CD4-positive, alpha-beta T cell treated with Interleukin-6 at 100 ng/mL for 8 hours (primary cell): Measurements from ENCODE around the gene PRDM10.
"Not testable (repeated sequence)": the region's sequence is repeated elsewhere in the genome, so short reads cannot be mapped to it uniquely, and the experiment has no call there.

Source experiments
- DNase-seq: peaks from one replicate; pipeline ENCODE4 v3.0.0-alpha.2; 2020; ENCODE audit warnings: mixed read lengths, low spot score

Gene PRDM10, protein sequence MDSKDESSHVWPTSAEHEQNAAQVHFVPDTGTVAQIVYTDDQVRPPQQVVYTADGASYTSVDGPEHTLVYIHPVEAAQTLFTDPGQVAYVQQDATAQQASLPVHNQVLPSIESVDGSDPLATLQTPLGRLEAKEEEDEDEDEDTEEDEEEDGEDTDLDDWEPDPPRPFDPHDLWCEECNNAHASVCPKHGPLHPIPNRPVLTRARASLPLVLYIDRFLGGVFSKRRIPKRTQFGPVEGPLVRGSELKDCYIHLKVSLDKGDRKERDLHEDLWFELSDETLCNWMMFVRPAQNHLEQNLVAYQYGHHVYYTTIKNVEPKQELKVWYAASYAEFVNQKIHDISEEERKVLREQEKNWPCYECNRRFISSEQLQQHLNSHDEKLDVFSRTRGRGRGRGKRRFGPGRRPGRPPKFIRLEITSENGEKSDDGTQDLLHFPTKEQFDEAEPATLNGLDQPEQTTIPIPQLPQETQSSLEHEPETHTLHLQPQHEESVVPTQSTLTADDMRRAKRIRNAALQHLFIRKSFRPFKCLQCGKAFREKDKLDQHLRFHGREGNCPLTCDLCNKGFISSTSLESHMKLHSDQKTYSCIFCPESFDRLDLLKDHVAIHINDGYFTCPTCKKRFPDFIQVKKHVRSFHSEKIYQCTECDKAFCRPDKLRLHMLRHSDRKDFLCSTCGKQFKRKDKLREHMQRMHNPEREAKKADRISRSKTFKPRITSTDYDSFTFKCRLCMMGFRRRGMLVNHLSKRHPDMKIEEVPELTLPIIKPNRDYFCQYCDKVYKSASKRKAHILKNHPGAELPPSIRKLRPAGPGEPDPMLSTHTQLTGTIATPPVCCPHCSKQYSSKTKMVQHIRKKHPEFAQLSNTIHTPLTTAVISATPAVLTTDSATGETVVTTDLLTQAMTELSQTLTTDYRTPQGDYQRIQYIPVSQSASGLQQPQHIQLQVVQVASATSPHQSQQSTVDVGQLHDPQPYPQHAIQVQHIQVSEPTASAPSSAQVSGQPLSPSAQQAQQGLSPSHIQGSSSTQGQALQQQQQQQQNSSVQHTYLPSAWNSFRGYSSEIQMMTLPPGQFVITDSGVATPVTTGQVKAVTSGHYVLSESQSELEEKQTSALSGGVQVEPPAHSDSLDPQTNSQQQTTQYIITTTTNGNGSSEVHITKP

DNA sequence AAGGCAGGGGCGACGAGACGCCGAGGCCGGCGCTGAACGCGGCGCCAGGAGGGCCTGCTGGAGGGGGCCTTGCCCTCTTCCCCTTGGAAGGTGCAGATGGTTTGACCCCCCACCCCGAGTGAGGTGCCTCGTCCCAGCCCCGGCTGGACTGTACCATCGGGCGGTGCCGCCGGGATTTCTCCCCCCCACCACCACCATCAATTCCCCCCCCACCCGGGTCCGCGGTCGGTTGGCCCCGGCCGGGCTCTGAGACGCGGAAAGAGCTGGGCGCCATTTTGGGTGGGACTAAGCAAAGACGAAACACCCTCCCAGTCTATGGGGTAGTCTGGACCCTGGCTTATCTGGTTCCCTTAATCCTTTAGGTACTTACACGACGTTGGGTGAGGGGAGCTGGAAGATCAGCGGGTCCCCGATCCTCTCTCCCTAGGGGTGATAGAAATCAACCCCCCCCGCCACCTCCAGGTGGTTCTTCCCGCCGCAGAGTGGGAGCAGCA, at the start of gene PRDM10:
Gene PRDM10 (minus strand): TSS at position 484 of the 494 bp plus-strand sequence. CDS start 41,871 bp downstream, outside the sequence.
- DNase-seq: peak; percentile 91

DNA sequence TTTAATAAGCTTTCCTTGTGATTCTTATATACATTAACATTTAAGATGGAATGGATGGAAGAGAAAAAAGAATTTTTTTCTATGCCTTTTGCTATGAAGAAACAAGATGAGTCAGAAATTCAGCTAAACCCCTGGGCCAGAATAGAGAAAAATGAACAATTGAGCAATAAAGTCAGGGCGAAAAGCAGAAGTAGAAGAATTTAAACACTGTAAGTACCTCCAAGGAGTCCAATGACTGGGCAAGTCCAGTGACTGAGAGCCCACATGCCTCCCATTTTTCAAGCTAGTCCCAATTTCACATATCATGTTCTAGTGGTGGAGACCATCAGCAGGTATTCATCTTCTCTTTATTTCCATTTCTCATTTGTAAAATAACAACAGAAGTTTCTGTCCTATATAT, 48.4 kb upstream of the PRDM10 start:
- no peak for DNase-seq

DNA sequence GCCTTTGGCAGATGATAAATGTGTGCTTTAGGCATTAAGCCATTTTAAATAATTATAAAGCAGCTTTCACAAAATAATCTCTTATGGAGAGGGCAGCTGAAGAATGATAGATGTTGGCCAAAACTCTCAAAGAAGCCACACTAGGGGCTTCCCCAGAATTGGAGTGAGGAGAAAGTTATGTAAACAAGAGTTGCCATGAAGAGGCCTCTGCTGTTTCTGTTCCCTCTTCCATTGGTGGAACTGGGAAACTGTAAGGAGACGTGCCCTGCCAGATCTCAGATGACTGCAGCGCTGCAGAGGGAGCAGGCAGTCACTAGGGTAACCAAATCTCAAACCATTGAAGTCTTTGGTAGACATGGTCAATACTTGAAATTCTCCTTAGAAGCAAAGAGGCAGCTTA, 47.6 kb upstream of the PRDM10 start:
- no peak for DNase-seq

DNA sequence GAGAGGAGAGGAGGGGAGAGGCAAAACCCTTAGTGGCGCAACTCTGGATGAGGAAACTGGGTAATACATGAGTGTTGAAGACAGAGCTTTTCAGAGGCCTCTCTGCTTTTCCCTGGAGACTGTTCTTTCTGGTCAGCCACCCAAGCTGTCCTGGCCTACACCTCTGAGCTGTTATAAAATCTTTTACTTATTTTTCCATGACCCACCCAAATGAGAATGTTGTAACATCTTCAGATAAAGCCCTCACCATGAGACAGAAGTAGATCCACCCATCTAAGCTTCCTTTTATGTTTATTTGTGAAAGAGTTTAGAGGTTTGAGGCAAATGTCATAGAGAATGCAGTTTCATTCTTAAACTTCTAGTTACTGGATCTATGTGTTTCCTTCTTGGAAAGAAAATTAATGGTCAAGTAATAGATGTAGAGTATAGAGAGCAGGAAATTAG, 46.7 kb upstream of the PRDM10 start:
- no peak for DNase-seq

DNA sequence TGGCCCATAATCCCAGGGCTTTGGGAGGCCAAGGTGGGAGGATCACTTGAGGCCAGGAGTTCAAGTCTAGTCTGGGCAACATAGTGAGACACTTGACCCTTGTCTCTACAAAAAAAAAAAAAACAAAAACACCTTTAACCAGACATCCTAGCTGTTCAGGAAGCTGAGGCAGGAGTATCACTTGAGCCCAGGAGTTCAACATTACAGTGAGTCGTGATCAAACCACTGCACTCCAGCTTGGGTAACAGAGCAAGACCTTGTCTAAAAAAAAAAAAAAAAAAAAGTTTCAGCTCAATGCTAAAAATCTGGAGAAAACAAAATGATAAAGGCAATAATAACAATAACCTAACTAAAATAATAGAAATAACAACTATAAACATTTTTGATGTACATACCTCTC, 44.5 kb upstream of the PRDM10 start:
- DNase-seq: no peak

DNA sequence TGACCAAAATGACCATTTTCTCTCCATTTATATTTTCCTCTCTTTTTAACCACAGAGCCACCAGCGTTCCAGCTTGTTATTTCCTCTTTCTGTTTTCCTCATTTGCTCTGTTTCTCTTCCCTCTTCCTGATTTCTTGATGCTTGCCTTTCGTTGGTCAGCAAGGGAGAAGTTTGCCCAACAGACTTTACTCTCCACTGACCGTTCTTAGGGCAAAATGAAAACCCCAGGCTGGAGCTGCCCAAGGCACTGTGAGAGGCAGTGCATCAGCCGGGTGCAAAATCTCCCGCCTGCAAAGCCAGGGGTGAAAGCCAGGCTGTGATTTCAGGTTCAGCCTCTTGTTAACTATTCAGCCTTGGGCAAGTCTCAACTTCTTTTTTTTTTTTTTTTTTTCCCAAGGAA, 40.9 kb upstream of the PRDM10 start:
- no peak for DNase-seq

DNA sequence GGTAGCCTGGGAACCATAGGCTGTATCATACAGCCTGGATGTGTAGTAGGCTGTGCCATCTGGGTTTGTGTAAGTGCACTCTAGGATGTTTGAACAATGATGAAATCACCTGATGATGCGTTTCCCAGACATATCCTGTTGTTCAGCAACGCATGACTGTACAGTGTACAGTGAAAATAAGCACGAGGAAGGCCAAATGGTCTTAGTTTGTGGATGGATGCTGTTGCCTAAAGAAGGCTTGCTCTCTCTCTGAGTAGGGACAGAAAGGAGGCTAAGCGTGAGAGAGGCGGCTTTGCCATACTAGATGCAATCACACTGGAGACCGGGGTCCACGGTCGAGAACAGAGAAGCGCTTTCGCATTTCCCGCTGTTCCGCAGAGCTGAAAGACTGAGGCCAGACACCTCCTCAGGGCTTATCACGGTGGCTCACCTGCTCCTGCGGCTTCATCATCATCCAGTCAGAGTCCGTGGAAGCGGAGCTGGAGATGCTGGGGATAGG, 39.5 kb upstream of the PRDM10 start:
- DNase-seq: no peak

DNA sequence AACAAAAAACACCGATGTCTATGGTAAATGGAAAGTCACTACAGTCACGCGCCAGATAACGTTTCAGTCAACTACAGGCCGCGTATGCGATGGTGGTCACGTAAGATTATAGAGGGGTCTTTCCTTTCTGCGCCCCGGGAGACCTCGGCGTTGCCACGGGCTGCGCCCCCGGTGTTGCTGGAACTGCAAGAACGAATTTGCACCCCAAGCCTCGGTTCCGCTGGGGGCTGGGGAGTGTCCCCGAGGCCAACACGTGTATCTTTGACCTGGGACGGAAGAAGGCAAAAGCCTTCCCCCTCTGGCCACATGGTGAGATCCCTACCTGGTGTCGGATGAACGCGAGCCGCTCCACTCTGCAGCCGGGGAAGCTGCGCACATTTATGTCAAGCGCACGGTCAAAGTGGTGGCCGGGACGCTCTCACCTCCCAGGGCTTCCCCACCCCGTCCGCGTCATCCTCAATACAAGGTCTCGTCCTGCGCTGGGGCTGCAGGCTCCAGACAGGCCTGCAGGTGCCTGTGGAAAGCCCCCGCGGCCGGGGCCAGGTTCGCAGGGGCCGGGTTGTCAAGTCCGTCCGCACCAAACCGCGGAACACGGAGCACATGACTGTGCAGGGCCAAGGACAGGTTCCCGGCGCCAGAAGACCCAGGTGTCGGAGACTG, 37.8 kb upstream of the PRDM10 start:
- no peak for DNase-seq

DNA sequence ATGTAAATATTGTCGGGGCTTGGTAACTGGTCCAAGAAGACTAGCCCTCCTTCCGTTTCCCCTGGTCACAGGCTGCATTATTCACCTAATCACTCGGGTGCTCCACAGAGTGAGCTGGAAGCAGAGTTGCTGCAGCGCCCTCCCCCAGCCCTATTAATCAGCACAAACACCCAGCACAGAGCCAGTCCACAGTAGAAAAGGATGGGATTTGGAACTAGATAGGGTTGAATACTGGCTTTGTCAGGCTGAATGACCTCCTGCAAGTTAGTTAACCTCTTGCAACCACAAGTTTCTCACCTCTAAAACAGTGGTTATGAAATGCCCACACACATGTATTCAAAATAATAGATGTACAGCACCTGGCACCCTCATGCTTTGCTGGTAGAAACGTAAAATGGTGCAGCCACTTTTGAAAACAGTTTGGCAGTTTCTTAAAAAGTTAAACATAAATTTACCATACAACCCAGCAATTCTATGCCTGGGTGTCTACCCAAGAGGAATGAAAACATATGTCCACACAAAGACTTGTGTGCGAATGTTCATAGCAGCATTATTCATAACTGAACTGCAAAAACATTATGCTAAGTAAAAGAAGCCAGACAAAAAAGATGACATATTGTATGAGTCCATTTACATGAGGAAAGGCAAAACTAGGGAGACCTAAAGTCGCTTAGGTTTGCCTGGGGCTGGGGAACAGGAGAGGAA, 35.4 kb upstream of the PRDM10 start:
- DNase-seq: no peak

DNA sequence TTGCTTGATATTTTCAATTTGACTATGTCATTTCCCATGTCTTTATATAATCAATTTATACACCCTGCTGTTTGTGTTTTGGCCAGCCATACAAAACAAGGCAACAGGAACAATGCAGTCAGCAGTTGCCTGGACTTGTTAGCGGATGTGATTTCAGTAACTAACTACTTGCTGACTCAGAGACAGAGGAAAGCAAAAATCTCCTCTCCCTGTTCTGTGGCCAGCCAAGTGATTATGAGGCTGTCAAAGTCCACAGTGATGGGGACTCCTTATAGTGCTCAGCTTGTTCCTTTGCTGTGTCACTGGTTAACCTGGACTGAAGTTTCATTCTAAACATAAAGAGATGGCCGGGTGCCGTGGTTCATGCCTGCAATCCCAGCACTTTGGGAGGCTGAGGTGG, 34.4 kb upstream of the PRDM10 start:
- no peak for DNase-seq

DNA sequence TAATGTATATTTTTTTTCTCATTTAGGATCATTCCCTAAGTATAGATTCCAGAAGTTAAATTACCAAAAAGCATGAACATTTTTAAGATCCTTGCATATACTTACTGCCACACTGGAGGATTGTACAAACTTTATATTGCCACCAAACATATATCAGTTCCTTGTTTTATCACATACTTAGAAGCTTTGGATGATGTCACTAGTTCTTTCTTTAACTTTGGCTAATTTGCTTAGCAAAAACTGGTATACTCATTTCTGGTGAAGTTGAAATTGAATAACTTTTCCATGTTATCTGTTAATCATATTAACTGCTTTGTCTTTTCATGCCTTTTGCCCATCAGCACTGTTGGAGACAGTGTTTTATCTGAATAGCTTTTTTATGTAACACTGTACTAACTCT, 31.6 kb upstream of the PRDM10 start:
- DNase-seq: no peak

DNA sequence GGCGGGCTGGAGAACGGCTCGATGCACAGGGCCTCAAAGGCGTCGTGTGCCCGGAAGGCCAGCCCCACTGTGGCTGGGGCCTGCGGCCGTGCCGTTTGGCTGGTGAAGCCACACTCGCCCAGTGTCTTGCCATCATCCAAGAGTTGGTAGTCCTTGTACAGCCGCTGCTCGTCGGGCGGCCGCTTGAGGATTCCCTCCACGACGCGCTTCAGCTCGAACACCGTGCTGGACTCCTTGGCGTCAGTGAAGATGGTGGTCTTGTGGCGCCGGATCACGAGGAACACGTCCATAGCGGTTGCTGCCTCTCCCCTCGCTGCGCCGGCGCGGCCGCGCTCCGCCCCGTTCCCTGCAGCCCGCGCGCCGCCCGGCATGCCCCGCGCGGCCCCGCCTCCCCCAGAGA, 30.3 kb upstream of the PRDM10 start:
- DNase-seq: no peak

DNA sequence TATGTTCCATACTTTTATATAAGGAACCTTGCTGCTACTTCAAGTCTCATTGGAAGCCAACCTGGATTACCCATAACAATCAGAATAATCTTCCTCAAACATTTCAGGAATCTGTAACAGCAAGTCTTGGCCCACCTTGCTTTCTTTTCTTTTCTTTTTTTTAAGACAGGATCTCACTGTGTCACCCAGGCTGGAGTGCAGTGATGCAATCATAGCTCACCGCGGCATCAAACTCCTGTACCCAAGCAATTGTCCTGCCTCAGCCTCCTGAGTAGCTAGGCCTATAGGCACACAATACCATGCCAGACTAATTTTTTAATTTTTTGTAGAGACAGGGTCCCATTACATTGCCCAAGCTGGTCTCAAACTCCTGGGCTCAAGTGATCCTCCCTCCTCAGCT, 29.3 kb upstream of the PRDM10 start:
- DNase-seq: no peak

DNA sequence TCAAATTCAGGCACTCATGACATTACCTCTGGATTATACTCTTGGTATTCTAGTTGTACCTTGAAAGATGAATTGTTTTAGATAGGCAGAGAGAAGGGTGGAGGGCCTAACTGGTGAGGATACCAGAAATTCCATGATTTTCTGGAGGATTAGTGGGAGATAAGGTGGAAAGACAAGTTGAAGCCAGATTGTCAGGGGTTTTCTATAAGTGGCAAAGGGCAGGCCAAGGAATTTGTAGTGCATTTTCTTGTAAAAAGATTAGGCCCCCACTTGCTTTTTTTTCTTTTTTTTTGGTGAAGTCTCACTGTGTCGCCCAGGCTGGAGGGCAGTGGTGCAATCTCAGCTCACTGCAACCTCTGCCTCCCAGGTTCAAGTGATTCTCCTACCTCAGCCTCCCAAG, 28.4 kb upstream of the PRDM10 start:
- DNase-seq: no peak

DNA sequence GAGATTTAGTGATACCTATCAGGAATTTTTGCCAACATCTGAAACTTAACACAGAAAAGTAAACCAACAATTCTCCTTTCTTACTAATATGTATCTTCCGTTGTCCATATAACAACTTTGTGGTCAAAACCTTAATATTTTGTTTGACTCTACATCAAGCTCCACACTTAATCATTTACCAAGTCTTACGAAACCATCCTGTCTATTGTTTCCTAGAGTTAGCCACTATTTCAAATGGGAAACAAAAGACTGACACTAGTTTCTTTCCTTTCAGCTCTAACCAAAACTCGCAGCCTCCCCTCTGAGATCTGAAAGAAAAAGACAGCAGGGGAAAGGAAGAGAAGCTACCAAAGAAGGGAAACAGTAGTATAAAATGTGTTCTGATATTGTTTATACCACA, 26.5 kb upstream of the PRDM10 start:
- no peak for DNase-seq

DNA sequence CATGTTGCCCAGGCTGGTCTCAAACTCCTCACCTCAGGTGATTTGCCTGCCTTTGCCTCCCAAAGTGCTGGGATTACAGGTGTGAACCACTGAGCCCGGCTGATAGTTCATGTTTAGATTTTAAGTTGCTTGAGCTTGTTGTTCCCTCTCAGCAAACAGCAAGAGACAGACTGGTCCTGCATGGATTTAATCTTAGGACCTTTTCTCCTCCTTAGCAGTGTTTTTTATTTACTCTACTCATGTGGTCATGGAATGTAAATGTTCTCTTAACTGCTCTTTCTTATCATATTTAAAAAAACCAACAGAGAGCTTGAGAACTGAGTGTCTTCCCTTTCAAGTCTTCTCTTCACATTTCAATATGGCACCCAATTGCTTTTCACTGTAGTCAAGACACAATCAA, 22.7 kb upstream of the PRDM10 start:
- DNase-seq: no peak

DNA sequence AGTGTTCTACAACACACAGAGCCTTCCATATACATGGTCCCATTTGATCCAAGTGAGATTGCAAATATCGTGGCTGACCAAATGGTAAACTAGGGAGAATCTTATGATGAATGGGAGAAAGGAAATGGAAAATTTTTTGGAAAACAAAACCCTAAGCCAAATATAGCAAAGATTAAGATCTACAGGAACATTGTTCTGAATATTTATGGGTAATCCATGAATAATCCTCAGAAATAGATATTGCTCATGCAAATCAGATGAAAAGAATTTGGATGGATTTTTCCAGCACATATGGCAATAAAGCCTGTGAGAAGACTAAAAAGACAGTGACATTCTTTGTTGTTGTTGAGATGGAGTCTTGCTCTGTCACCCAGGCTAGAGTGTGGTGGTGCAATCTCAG, 21.7 kb upstream of the PRDM10 start:
- no peak for DNase-seq

DNA sequence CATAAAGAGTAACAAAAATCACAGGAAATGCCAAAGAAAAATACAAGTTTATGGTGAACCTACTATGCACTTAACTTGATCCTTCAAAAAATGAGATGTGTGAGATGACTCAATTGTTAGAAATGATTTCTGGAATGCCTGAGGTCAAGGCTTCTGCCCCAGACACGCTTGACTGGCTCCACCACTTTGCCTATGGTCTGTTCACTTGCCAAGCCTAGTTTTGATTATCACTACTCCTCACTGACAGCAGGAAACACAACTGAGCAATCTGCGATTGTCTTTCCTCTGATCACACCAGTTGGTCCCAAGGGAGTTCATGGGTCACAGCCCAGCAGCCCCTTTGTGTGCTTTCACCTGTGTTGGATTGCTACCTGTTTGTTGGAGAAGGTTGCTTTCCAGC, 20.6 kb upstream of the PRDM10 start:
- DNase-seq: no peak

DNA sequence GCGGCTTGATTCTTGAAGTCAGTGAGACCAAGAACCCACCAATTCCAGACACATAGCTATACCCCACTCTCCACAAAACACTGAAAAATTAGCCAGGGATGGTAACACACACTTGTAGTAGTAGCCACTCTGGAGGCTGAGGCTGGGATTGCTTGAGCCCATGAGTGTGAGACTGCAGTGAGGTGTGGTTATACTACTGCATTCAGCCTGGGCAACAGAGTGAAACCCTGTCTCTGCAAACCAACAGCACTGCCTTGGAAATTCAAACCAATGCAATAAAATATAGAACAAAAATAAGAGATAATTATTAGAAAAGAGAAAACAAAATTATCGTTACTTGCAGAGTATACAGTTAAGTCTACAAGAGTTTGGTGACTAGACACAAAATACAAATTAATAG, 20.2 kb upstream of the PRDM10 start:
- no peak for DNase-seq

DNA sequence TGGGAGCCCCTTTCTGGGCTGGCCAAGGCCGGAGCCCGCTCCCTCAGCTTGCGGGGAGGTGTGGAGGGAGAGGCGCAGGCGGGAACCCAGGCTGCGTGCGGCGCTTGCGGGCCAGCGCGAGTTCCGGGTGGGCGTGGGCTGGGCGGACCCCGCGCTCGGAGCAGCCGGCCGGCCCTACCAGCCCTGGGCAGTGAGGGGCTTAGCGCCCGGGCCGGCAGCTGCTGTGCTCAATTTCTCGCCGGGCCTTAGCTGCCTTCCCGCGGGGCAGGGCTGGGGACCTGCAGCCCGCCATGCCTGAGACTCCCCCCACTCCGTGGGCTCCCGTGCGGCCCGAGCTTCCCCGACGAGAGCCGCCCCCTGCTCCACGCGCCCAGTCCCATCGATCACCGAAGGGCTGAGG, 19.0 kb upstream of the PRDM10 start:
- not testable (repeated sequence) for DNase-seq

DNA sequence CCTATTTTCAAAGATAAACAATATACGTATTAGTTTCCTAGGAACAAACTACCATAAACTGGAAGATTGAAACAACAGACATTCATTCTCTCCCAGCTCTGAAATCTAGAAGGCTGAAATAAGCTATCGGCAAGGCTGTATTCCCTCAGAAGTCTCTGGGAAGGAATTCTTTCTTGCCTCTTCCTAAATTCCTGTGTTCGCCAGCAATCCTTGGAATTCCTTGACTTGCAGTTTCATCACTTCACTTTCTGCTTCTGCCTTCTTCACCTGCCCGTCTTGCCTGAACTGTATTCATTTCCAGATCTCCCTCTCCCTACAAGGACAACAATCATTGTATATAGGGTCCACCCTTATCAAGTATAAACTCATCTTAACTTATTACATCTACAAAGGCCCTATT, 17.7 kb upstream of the PRDM10 start:
- no peak for DNase-seq
